Measurements from ENCODE around the gene MAFB. TPM values are rescaled to one million over a fixed set of nuclear protein-coding genes. Genes with fewer than 3 reads are reported as not detected.

MAFB gene
- total RNA-seq, 4 donors from 2014 or later, result 58.3 to 93.6 (median 88.7) TPM

GRCh38 chr20:40659567-40659966 is 29.5 kb downstream of the MAFB start:
- no peaks in the 10 kb centered on the region for H3K36me3 ChIP-seq
- TF ChIP-seq POLR2A (IDR thresholded peaks at IDR 0.05) (no peak), EP300 (IDR thresholded peaks at IDR 0.05) (no peak)
- TF ChIP-seq, protein P1, sequence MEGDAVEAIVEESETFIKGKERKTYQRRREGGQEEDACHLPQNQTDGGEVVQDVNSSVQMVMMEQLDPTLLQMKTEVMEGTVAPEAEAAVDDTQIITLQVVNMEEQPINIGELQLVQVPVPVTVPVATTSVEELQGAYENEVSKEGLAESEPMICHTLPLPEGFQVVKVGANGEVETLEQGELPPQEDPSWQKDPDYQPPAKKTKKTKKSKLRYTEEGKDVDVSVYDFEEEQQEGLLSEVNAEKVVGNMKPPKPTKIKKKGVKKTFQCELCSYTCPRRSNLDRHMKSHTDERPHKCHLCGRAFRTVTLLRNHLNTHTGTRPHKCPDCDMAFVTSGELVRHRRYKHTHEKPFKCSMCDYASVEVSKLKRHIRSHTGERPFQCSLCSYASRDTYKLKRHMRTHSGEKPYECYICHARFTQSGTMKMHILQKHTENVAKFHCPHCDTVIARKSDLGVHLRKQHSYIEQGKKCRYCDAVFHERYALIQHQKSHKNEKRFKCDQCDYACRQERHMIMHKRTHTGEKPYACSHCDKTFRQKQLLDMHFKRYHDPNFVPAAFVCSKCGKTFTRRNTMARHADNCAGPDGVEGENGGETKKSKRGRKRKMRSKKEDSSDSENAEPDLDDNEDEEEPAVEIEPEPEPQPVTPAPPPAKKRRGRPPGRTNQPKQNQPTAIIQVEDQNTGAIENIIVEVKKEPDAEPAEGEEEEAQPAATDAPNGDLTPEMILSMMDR (IDR thresholded peaks at IDR 0.05), result no peak
- no peaks in the 10 kb centered on the region for H3K4me1 ChIP-seq
- H3K4me3 ChIP-seq, result no peak overlapping the region
- H3K9me3 ChIP-seq, result no peaks in the 10 kb centered on the region
- no peaks in the 10 kb centered on the region for H3K27me3 ChIP-seq
- DNase-seq (ENCODE audit: low spot score in 2 of 2), result no peak
- 89 to 93% methylated on average over 3 of the region's 3 CpGs for WGBS, 2 donors
- H3K27ac ChIP-seq, result no peak overlapping the region

DNA sequence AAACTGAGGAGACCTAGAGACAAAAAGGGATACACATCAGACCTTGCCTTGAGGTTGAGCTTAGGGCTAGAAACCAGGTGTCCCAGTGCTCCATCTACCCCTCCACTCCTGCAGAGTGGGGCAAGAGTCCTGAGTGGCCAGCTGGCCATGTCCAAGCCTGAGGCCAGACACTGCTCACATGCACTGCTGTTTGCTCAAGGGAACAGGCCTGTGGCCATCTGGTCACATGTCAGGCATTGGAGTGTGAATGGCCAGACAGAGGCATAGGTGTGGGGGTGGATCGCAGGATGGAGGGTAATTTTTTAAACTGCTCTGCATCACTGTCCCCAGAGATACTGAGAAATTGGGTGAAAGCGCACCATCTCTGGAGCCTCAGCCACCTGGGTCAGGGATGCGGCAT is 30.5 kb downstream of the MAFB start:
- no peak for TF ChIP-seq EP300 (IDR thresholded peaks at IDR 0.05)
- TF ChIP-seq, protein P1 (IDR thresholded peaks at IDR 0.05), result no peak
- no peak for TF ChIP-seq POLR2A (IDR thresholded peaks at IDR 0.05)
- Histone ChIP-seq H3K36me3 (no peaks in the 10 kb centered on the region), H3K27ac (no peak overlapping the region), H3K4me3 (no peak overlapping the region), H3K9me3 (no peaks in the 10 kb centered on the region), H3K27me3 (no peaks in the 10 kb centered on the region), H3K4me1 (no peaks in the 10 kb centered on the region)
- no peak for DNase-seq (ENCODE audit: low spot score in 2 of 2)
- WGBS, 2 donors, result 90 to 100% methylated on average over 3 of the region's 3 CpGs

GRCh38 chr20:40657526-40657925 is 31.5 kb downstream of the MAFB start:
- DNase-seq (ENCODE audit: low spot score in 2 of 2), result peak in 1 of 2 donors; percentile 26
- no peak overlapping the region for H3K4me3 ChIP-seq
- H3K36me3 ChIP-seq, result no peaks in the 10 kb centered on the region
- TF ChIP-seq, protein P1 (IDR thresholded peaks at IDR 0.05), result no peak
- TF ChIP-seq EP300 (IDR thresholded peaks at IDR 0.05), result no peak
- no peak for TF ChIP-seq POLR2A (IDR thresholded peaks at IDR 0.05)
- H3K4me1 ChIP-seq, result peaks cover 0 to 1% (median 0%) of the 10 kb centered on the region in 4 donors
- no peaks in the 10 kb centered on the region for H3K27me3 ChIP-seq
- peak overlapping the region in 1 of 4 donors; percentile 29 for H3K27ac ChIP-seq
- H3K9me3 ChIP-seq, result no peaks in the 10 kb centered on the region
- WGBS, 2 donors, result 61 to 66% methylated on average over 4 of the region's 4 CpGs

DNA sequence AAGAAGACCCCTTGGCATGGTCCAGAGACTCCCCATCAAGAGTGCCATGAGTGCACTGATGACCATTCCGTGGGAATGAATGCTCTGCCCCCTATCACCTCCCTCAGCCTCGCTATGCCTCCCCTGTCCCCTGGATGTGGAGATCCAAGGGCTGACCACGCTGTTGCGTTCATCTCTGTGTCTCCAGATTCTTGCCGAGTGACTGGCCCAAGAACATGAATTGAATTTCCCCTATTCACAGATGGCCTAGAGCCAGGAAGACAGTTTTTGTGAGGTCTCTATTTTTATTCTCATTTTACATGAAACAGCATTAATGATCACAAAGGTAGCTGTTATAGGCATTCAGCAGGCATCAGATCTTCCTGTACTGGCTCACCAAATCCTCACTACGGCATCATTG is 33.6 kb downstream of the MAFB start:
- H3K27ac ChIP-seq, result no peak overlapping the region
- DNase-seq (ENCODE audit: low spot score in 2 of 2), result no peak
- H3K9me3 ChIP-seq, result no peaks in the 10 kb centered on the region
- no peaks in the 10 kb centered on the region for H3K36me3 ChIP-seq
- TF ChIP-seq EP300 (IDR thresholded peaks at IDR 0.05), result no peak
- TF ChIP-seq POLR2A (IDR thresholded peaks at IDR 0.05), result no peak
- TF ChIP-seq, protein P1 (IDR thresholded peaks at IDR 0.05), result no peak
- peaks cover 0 to 4% (median 0%) of the 10 kb centered on the region in 4 donors for H3K4me1 ChIP-seq
- WGBS, 2 donors, result 89 to 90% methylated on average over 6 of the region's 6 CpGs
- H3K27me3 ChIP-seq, result no peaks in the 10 kb centered on the region
- H3K4me3 ChIP-seq, result no peak overlapping the region

DNA sequence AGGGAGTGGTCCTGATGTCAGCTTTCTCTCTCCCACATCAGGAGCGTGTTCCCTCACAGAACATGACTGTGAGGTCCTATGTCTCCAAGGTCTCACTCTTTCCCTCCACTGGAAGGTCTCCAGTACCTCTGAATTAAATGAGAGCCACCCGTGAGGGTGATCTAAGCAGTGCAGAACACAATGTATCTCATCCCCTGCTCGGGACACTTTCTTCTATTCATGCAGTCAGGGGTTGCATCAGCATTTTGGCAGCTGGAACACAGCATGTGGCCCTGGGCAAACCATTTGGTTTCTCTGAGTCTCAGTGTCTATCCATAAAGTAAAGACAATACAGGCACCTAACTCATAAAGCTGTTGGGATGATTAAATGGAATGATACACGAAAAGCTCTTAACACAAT is 34.2 kb downstream of the MAFB start:
- Histone ChIP-seq H3K27ac (peak overlapping the region in 1 of 4 donors; percentile 48), H3K4me1 (peaks cover 0 to 4% (median 0%) of the 10 kb centered on the region in 4 donors), H3K9me3 (no peaks in the 10 kb centered on the region), H3K27me3 (no peaks in the 10 kb centered on the region), H3K36me3 (no peaks in the 10 kb centered on the region), H3K4me3 (no peak overlapping the region)
- peak; percentile 21 to 78 for DNase-seq (ENCODE audit: low spot score in 2 of 2)
- TF ChIP-seq EP300 (IDR thresholded peaks at IDR 0.05) (peak in 1 of 2 donors; percentile 82), POLR2A (IDR thresholded peaks at IDR 0.05) (no peak)
- WGBS, 2 donors, result 60 to 70% methylated on average over 4 of the region's 4 CpGs
